Activated naive CD8-positive, alpha-beta T cell treated with anti-CD3 and anti-CD28 coated beads, Interleukin-2, amount 50 U/mL, for 24 hours (primary cell): Measurements from ENCODE around the gene SPINT2.
"Not testable (repeated sequence)": the region's sequence is repeated elsewhere in the genome, so short reads cannot be mapped to it uniquely, and the experiment has no call there.

Experiments used
- ATAC-seq: fragments of 150-1000 bp; cut with Tn5 transposase; one replicate; pipeline ENCODE4 v1.10.0; 2021
- DNase-seq: peaks from one replicate; pipeline ENCODE4 v3.0.0; 2021
- H3K27ac Mint-ChIP-seq: one replicate; pipeline ENCODE4 v1.8.0; 2021; ENCODE audit warnings: mild to moderate bottlenecking, mixed read lengths
- H3K27me3 Mint-ChIP-seq: one replicate; pipeline ENCODE4 v1.8.0; 2021; ENCODE audit warnings: mixed read lengths
- H3K36me3 Mint-ChIP-seq: one replicate; pipeline ENCODE4 v1.8.0; 2021; ENCODE audit warnings: low read depth, mixed read lengths
- H3K4me1 Mint-ChIP-seq: one replicate; pipeline ENCODE4 v1.8.0; 2021; ENCODE audit warnings: mixed read lengths
- H3K4me3 Mint-ChIP-seq: one replicate; pipeline ENCODE4 v1.8.0; 2021; ENCODE audit warnings: mild to moderate bottlenecking, moderate library complexity, mixed read lengths
- H3K9me3 Mint-ChIP-seq: one replicate; pipeline ENCODE4 v1.8.0; 2021; ENCODE audit warnings: mixed read lengths

SPINT2 gene, protein sequence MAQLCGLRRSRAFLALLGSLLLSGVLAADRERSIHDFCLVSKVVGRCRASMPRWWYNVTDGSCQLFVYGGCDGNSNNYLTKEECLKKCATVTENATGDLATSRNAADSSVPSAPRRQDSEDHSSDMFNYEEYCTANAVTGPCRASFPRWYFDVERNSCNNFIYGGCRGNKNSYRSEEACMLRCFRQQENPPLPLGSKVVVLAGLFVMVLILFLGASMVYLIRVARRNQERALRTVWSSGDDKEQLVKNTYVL

DNA sequence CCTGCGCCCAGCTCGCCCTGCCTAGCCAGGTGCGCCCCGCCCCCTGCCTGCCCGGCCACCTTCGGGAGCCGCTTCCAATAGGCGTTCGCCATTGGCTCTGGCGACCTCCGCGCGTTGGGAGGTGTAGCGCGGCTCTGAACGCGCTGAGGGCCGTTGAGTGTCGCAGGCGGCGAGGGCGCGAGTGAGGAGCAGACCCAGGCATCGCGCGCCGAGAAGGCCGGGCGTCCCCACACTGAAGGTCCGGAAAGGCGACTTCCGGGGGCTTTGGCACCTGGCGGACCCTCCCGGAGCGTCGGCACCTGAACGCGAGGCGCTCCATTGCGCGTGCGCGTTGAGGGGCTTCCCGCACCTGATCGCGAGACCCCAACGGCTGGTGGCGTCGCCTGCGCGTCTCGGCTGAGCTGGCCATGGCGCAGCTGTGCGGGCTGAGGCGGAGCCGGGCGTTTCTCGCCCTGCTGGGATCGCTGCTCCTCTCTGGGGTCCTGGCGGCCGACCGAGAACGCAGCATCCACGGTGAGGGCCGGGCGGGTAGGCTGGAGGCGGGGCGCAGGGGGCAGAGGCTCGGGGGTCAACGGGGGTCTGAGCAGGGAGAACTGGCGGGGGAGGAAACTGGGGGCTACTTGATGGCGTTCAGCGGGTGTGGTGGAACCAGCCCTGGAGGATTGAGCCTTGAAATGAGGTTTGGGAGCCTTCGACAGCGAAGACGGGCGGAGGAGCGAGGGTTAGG, at the start of gene SPINT2:
SPINT2 (plus strand) TSS at position 88 of the 727 bp plus-strand sequence; CDS start at position 408, 320 bp downstream.
- Mint-ChIP-seq H3K4me1 (peaks cover 27% of the 10 kb centered on the region), H3K4me3 (peak within 1 kb of the TSS; percentile 82), H3K27ac (peak within 1 kb of the TSS; percentile 88), H3K36me3 (no peaks in the 10 kb centered on the region), H3K9me3 (no peaks in the 10 kb centered on the region), H3K27me3 (peaks cover 2% of the 10 kb centered on the region)
- DNase-seq (peak; percentile 55), ATAC-seq (peak; percentile 26)

DNA sequence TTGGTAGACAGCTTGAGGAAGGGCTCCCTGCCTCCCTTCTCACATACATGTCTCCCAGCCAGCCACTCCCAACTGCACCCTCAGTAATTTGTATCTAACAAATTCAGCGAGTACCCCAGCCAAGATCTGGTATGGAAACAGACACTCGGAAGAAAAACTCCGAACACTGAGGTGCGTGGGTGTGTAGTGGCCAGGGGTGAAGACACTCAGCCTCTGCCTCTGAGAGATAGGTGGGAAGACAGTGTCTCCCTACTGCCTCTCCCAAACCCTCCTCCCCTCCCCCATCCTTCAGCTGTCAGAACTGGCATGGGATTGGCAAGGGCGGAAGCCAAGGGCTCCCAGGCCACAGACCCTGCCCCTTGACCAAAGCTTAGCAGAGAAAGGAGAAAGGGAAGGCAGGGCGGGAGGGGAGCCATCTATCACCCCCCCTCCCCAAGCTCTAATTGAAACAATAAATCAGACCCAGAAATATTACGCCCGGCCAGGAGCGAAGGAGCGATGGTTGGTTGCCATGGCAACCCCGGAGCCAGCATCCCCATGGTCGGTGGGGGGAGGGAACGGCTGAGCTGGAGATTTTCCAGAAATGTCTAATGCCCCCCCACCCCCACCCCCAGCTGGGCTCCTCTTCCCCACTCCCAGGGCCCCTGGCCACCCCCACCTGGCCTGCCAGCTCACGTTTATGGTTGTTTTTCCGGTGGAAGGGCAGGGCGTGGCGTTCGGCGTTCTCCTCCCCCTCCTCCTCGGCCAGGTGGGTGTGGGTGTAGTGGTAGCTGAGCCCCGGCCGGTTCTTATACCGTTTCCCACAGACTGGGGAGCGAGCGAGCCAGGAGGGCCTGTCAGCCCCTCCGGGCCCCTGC, 47.4 kb upstream of the SPINT2 start:
- H3K4me1 Mint-ChIP-seq = peaks cover 15% of the 10 kb centered on the region
- no peak overlapping the region for H3K4me3 Mint-ChIP-seq
- no peak for DNase-seq
- H3K27ac Mint-ChIP-seq = no peak overlapping the region
- H3K36me3 Mint-ChIP-seq = peaks cover 6% of the 10 kb centered on the region
- no peak for ATAC-seq
- H3K9me3 Mint-ChIP-seq = peaks cover 4% of the 10 kb centered on the region
- peaks cover 62% of the 10 kb centered on the region for H3K27me3 Mint-ChIP-seq

DNA sequence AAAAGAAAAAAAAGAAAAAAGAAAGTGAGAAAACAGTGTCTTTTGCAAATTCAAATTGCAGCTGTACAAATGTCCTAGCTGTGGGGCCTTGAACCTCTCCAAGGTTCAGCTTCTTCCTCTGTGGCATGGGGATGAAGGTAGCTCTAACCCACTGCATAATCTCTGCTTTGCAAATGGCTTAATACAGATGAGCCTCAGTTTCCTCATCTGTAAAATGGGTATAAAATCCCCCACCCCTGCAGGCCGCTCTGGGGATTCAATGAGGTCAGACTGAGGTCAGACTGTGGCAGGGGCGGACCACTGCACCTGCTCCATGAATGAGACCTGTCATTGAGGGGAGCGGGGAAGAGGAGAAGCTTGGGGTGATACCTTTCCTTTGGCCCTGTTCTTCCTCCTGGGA, 46.2 kb upstream of the SPINT2 start:
- peaks cover 6% of the 10 kb centered on the region for H3K36me3 Mint-ChIP-seq
- H3K27me3 Mint-ChIP-seq = peaks cover 62% of the 10 kb centered on the region
- no peak overlapping the region for H3K27ac Mint-ChIP-seq
- ATAC-seq (no peak), DNase-seq (no peak)
- peaks cover 4% of the 10 kb centered on the region for H3K9me3 Mint-ChIP-seq
- H3K4me3 Mint-ChIP-seq = no peak overlapping the region
- peaks cover 18% of the 10 kb centered on the region for H3K4me1 Mint-ChIP-seq

GRCh38 chr19:38219221-38219620, 45.2 kb upstream of the SPINT2 start:
- H3K27ac Mint-ChIP-seq = no peak overlapping the region
- H3K27me3 Mint-ChIP-seq = peaks cover 61% of the 10 kb centered on the region
- DNase-seq (no peak), ATAC-seq (no peak)
- no peak overlapping the region for H3K4me3 Mint-ChIP-seq
- peaks cover 15% of the 10 kb centered on the region for H3K4me1 Mint-ChIP-seq
- H3K9me3 Mint-ChIP-seq = no peaks in the 10 kb centered on the region
- peaks cover 1% of the 10 kb centered on the region for H3K36me3 Mint-ChIP-seq

GRCh38 chr19:38221421-38221820, 43.0 kb upstream of the SPINT2 start:
- Mint-ChIP-seq H3K4me3 (no peak overlapping the region), H3K36me3 (no peaks in the 10 kb centered on the region), H3K9me3 (no peaks in the 10 kb centered on the region), H3K4me1 (peaks cover 16% of the 10 kb centered on the region), H3K27ac (no peak overlapping the region), H3K27me3 (peaks cover 65% of the 10 kb centered on the region)
- ATAC-seq (no peak), DNase-seq (no peak)

GRCh38 chr19:38221919-38222830, 42.2 kb upstream of the SPINT2 start:
- no peak for DNase-seq
- ATAC-seq = no peak
- peaks cover 16% of the 10 kb centered on the region for H3K4me1 Mint-ChIP-seq
- no peaks in the 10 kb centered on the region for H3K9me3 Mint-ChIP-seq
- peaks cover 67% of the 10 kb centered on the region for H3K27me3 Mint-ChIP-seq
- H3K36me3 Mint-ChIP-seq = no peaks in the 10 kb centered on the region
- no peak overlapping the region for H3K27ac Mint-ChIP-seq
- H3K4me3 Mint-ChIP-seq = no peak overlapping the region

- H3K4me3 Mint-ChIP-seq = peak overlapping the region; percentile 74
- H3K27ac Mint-ChIP-seq = no peak overlapping the region
- no peaks in the 10 kb centered on the region for H3K9me3 Mint-ChIP-seq
- H3K36me3 Mint-ChIP-seq = no peaks in the 10 kb centered on the region
- DNase-seq = no peak
- H3K4me1 Mint-ChIP-seq = peaks cover 21% of the 10 kb centered on the region
- no peak for ATAC-seq
- H3K27me3 Mint-ChIP-seq = peaks cover 70% of the 10 kb centered on the region
Measured at GRCh38 chr19:38223119-38223523, 41.3 kb upstream of the SPINT2 start.

DNA sequence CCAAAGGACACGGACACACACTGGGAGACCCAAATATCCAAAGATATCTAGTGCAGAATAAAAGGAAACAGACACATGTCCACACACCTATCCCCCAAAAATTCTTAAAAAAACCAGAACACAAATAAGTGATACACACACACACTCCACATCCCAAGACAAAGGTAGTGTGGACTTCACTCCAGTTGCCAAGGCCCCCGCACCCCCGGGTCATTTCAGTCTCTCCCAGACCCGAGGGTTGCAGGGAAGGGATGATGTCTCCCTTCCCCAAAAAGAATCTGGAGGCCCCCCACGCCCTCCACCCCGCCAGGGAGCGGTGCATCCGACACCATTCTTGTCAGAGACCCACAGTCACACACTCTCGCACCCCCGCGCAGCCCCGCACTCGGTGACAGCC, 40.8 kb upstream of the SPINT2 start:
- H3K27ac Mint-ChIP-seq = no peak overlapping the region

GRCh38 chr19:38224014-38224862, 40.1 kb upstream of the SPINT2 start, which contains the start of gene DPF1:
TSS of gene DPF1 (minus strand) at chr19:38224222. CDS start at chr19:38224142, 80 bp downstream.
- DNase-seq (peak; percentile 70), ATAC-seq (peak; percentile 77)
- H3K27me3 Mint-ChIP-seq = peaks cover 67% of the 10 kb centered on the region
- H3K36me3 Mint-ChIP-seq = no peaks in the 10 kb centered on the region
- no peak within 1 kb of the TSS for H3K27ac Mint-ChIP-seq
- H3K4me3 Mint-ChIP-seq = peak within 1 kb of the TSS; percentile 74
- peaks cover 21% of the 10 kb centered on the region for H3K4me1 Mint-ChIP-seq
- H3K9me3 Mint-ChIP-seq = no peaks in the 10 kb centered on the region

More for the DNA sequence above, 40.8 kb upstream of the SPINT2 start:
- Mint-ChIP-seq H3K36me3 (no peaks in the 10 kb centered on the region), H3K4me1 (peaks cover 21% of the 10 kb centered on the region), H3K27me3 (peaks cover 67% of the 10 kb centered on the region), H3K4me3 (peak overlapping the region; percentile 74), H3K9me3 (no peaks in the 10 kb centered on the region)
- DNase-seq (no peak), ATAC-seq (no peak)

- peaks cover 63% of the 10 kb centered on the region for H3K27me3 Mint-ChIP-seq
- H3K4me3 Mint-ChIP-seq = not testable (repeated sequence)
Measured at GRCh38 chr19:38224863-38225218, 39.5 kb upstream of the SPINT2 start.

GRCh38 chr19:38227287-38228004, 36.9 kb upstream of the SPINT2 start:
- peaks cover 24% of the 10 kb centered on the region for H3K4me1 Mint-ChIP-seq
- no peaks in the 10 kb centered on the region for H3K9me3 Mint-ChIP-seq
- H3K27me3 Mint-ChIP-seq = peaks cover 69% of the 10 kb centered on the region
- ATAC-seq (no peak), DNase-seq (no peak)
- H3K4me3 Mint-ChIP-seq = peak overlapping the region; percentile 11
- H3K27ac Mint-ChIP-seq = no peak overlapping the region
- H3K36me3 Mint-ChIP-seq = no peaks in the 10 kb centered on the region

More at GRCh38 chr19:38224863-38225218, 39.5 kb upstream of the SPINT2 start:
- H3K4me1 Mint-ChIP-seq = peaks cover 22% of the 10 kb centered on the region
- H3K27ac Mint-ChIP-seq, H3K9me3 Mint-ChIP-seq, H3K36me3 Mint-ChIP-seq, DNase-seq, ATAC-seq: not testable (repeated sequence)

GRCh38 chr19:38228005-38228377, 36.4 kb upstream of the SPINT2 start:
- H3K27ac Mint-ChIP-seq = no peak overlapping the region
- H3K9me3 Mint-ChIP-seq = no peaks in the 10 kb centered on the region
- H3K36me3 Mint-ChIP-seq = no peaks in the 10 kb centered on the region
- peak overlapping the region; percentile 11 for H3K4me3 Mint-ChIP-seq
- DNase-seq = no peak
- no peak for ATAC-seq
- H3K4me1 Mint-ChIP-seq = peaks cover 23% of the 10 kb centered on the region
- H3K27me3 Mint-ChIP-seq = peaks cover 68% of the 10 kb centered on the region
